WI38 (cell line): ENCODE data around the gene LSM2.

Source experiments
- H3K4me3 ChIP-seq: 2 replicates; pipeline ENCODE4 v1.5.1; 2011; ENCODE audit warnings: low read depth, mild to moderate bottlenecking, control low read depth, low read length
- CTCF ChIP-seq: IDR thresholded peaks from 2 replicates; pipeline ENCODE4 v1.5.1; 2012; ENCODE audit warnings: low read depth, mild to moderate bottlenecking, control low read depth, low read length

Gene LSM2

DNA sequence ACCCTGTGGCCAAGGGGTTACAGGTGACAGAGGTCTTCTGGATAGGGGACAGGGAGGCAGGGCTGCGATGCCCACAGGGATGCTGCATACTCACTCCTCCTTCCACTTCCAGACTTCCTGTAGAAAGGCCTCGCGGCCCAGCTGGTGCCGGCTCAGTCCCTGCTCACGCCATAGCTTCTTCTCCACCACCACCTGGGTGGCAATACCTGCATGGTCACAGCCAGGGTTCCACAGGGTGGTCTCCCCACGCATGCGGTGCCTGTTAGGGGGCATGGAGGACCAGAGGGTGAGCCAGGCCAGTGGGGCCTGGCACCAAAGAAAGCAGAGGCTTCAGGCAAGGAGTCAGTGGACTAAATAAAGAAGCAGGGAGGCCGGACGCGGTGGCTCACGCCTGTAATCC is 21.3 kb downstream of the LSM2 start:
- H3K4me3 ChIP-seq: no peak overlapping the region

DNA sequence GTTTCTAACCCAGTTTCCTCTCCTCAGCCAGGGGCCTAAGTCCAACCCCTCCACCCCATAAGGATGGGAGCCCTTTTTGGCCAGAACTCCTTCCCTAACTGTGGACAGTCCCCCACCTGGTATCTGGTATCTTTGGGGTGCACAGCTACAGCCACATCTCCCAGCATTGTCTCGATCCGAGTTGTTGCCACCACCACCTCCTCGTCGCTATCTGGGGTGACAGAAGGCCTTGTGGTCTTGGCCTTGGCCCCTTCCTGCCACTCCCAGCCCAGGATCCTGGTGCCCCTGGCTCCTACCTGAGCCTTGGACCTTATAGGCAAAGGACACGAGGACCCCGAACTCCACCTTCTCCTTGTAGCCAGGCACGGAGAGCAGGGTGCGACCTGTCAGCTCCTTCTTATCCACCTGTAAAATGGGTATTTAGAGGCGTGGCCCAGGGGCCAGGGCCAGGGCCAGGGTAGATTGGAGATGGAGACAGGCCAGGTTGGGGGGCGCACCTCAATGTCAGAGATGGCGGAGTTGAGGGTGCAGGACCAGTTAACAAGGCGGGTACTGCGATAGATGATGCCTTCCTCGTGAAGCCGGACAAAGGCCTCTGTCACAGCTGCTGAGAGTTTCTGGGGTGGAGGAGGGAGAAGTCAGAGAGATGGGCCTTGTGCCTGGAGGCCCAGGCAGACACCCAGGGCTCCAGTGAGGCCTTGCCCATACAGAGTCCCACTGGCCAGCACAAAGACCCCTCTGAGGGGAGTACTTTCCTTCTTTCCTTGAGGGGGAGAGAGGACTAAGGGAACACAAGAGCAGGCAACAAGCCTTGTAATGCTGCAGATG is 22.5 kb downstream of the LSM2 start:
- no peak for TF ChIP-seq CTCF
- no peak overlapping the region for H3K4me3 ChIP-seq

More for the DNA sequence above, 21.3 kb downstream of the LSM2 start:
- no peak for TF ChIP-seq CTCF

GRCh38 chr6:31782126-31782855 is 24.5 kb downstream of the LSM2 start:
- TF ChIP-seq CTCF: no peak
- H3K4me3 ChIP-seq: no peak overlapping the region

- no peak overlapping the region for H3K4me3 ChIP-seq
- TF ChIP-seq CTCF: no peak
These were observed 25.3 kb downstream of the LSM2 start for GRCh38 chr6:31781244-31782125.

DNA sequence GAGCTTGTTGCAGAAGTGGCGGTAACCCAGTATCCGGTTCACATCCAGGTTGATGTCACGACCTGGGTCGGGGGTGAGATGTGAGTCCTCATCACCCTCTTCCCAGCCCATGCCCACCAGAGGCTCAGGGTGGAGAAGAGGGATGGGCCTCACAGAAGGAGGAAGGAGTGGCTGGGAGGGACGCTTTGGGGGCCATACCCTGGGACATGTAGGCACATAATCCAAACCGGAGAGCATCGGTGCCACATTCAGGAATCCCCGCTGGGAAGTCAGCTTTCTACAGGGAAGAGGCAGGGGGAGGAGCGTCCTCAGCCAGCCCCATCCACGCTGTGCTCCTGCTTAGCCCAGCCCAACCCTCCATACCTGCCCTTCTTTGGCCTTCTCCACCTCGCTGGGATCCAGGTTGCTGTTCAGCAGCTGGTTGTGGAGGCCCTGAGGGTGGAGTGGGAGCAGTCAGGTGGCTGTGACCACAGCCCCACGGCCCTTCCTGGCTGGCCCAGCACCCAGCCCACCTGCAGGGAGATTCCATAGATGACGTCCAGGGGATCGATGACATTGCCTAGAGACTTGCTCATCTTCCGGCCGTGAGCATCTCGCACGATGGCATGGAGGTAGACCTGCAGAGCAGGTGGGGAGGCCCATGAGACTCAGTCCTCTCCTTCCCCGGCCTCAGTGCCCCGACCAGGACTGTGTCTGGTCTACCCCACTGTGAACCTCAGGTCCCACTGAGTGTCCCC is 26.1 kb downstream of the LSM2 start:
- TF ChIP-seq CTCF: no peak
- H3K4me3 ChIP-seq: no peak overlapping the region

GRCh38 chr6:31779908-31780307 is 26.9 kb downstream of the LSM2 start:
- TF ChIP-seq CTCF: no peak
- no peak overlapping the region for H3K4me3 ChIP-seq
